Stimulated activated CD4-positive, alpha-beta T cell treated with anti-CD3 and anti-CD28 coated beads, Interleukin-15, amount 100 ng/mL, for 1 hour (primary cell): Measurements from ENCODE around the gene RHOT2.

Experiments
- DNase-seq, 2 donors: peaks; one replicate each; pipeline ENCODE4 v3.0.0-alpha.2; 2020; ENCODE audit warnings: low read depth in 1 of 2, low spot score in 1 of 2

The RHOT2 gene

GRCh38 chr16:695355-696089 lies 27.6 kb downstream of the RHOT2 start:
- peak; percentile 56 to 60 for DNase-seq

GRCh38 chr16:698911-699671 lies 31.2 kb downstream of the RHOT2 start:
- no peak for DNase-seq

- DNase-seq = no peak
These were observed 33.0 kb downstream of the RHOT2 start for GRCh38 chr16:700684-701584.

- DNase-seq = no peak
These were observed 34.4 kb downstream of the RHOT2 start for GRCh38 chr16:702341-702740.

GRCh38 chr16:703406-703805 lies 35.5 kb downstream of the RHOT2 start:
- DNase-seq = no peak

- no peak for DNase-seq
These were observed 36.1 kb downstream of the RHOT2 start for GRCh38 chr16:704047-704446.

GRCh38 chr16:704552-705380 lies 36.8 kb downstream of the RHOT2 start:
- no peak for DNase-seq

GRCh38 chr16:705431-706188 lies 37.7 kb downstream of the RHOT2 start, which contains the start of gene FBXL16:
Gene FBXL16, minus strand, starts transcription at chr16:705801. Its CDS starts 8,396 bp downstream, at chr16:697405.
- no peak for DNase-seq

- no peak for DNase-seq
These were observed 38.5 kb downstream of the RHOT2 start for GRCh38 chr16:706189-707061.

GRCh38 chr16:707062-707538 lies 39.2 kb downstream of the RHOT2 start:
- DNase-seq = no peak

- DNase-seq = no peak
These were observed 40.1 kb downstream of the RHOT2 start for GRCh38 chr16:708019-708418.

GRCh38 chr16:708959-709358 lies 41.0 kb downstream of the RHOT2 start:
- no peak for DNase-seq

- no peak for DNase-seq
These were observed 41.9 kb downstream of the RHOT2 start for GRCh38 chr16:709566-710499.

- no peak for DNase-seq
These were observed 42.7 kb downstream of the RHOT2 start for GRCh38 chr16:710500-711075.

GRCh38 chr16:711084-711483 lies 43.2 kb downstream of the RHOT2 start:
- DNase-seq = no peak

GRCh38 chr16:711548-712320 lies 43.8 kb downstream of the RHOT2 start:
- peak; percentile 60 to 72 for DNase-seq
